Dedifferentiated amniotic fluid mesenchymal stem cell (primary cell): ENCODE results near the gene ZSCAN16.
"Not testable (repeated sequence)": the region's sequence is repeated elsewhere in the genome, so short reads cannot be mapped to it uniquely, and the experiment has no call there.

Experiments
- DNase-seq: peaks from one replicate; pipeline ENCODE4 v3.0.0-alpha.2; 2016; ENCODE audit errors: extremely low spot score

The ZSCAN16 gene

GRCh38 chr6:28124350-28124970 is at the start of gene ZSCAN16:
TSS of gene ZSCAN16 (plus strand) at chr6:28124609. CDS start at chr6:28125444, 835 bp downstream.
- peak; percentile 65 for DNase-seq

- no peak for DNase-seq
Measured at GRCh38 chr6:28078050-28078449, 46.4 kb upstream of the ZSCAN16 start.

- no peak for DNase-seq
Measured at GRCh38 chr6:28078836-28079235, 45.6 kb upstream of the ZSCAN16 start.

- DNase-seq = not testable (repeated sequence)
Measured at GRCh38 chr6:28080381-28080630, 44.1 kb upstream of the ZSCAN16 start, which contains the start of gene ZNF165. TSS of gene ZNF165 (plus strand) at chr6:28080568. CDS start at chr6:28085481, 4,913 bp downstream.

GRCh38 chr6:28080631-28081485 is 43.6 kb upstream of the ZSCAN16 start:
- DNase-seq = peak; percentile 96

- DNase-seq = no peak
Measured at GRCh38 chr6:28081486-28081751, 43.0 kb upstream of the ZSCAN16 start.

GRCh38 chr6:28082939-28083338 is 41.5 kb upstream of the ZSCAN16 start:
- no peak for DNase-seq

- no peak for DNase-seq
Measured at GRCh38 chr6:28089054-28089453, 35.4 kb upstream of the ZSCAN16 start.

- no peak for DNase-seq
Measured at GRCh38 chr6:28090917-28091586, 33.4 kb upstream of the ZSCAN16 start.

GRCh38 chr6:28102222-28102621 is 22.2 kb upstream of the ZSCAN16 start:
- DNase-seq = not testable (repeated sequence)

GRCh38 chr6:28102699-28103098 is 21.7 kb upstream of the ZSCAN16 start:
- not testable (repeated sequence) for DNase-seq

GRCh38 chr6:28104392-28105244 is 19.8 kb upstream of the ZSCAN16 start:
- DNase-seq = peak; percentile 72

- no peak for DNase-seq
Measured at GRCh38 chr6:28105245-28105639, 19.2 kb upstream of the ZSCAN16 start.

- no peak for DNase-seq
Measured at GRCh38 chr6:28107506-28107905, 16.9 kb upstream of the ZSCAN16 start.

- DNase-seq = no peak
Measured at GRCh38 chr6:28111964-28112363, 12.4 kb upstream of the ZSCAN16 start.

GRCh38 chr6:28115799-28116198 is 8.6 kb upstream of the ZSCAN16 start:
- no peak for DNase-seq

GRCh38 chr6:28117386-28118050 is 6.9 kb upstream of the ZSCAN16 start:
- DNase-seq = no peak

GRCh38 chr6:28118217-28118616 is 6.2 kb upstream of the ZSCAN16 start:
- no peak for DNase-seq

- no peak for DNase-seq
Measured at GRCh38 chr6:28121876-28122275, 2.5 kb upstream of the ZSCAN16 start.

- not testable (repeated sequence) for DNase-seq
Measured at GRCh38 chr6:28122283-28122682, 2.1 kb upstream of the ZSCAN16 start.

- DNase-seq = no peak
Measured at GRCh38 chr6:28124971-28125353, 553 bp downstream of the ZSCAN16 start.

GRCh38 chr6:28125401-28125800 is 992 bp downstream of the ZSCAN16 start:
- DNase-seq = no peak
